ENCODE measurements around the gene OR13C4.

The OR13C4 gene

GRCh38 chr9:104527109-104527508 lies at the start of gene OR13C4:
OR13C4 (minus strand) TSS chr9:104527209; CDS start chr9:104527209, 0 bp downstream.
- H3K4me3 ChIP-seq (ENCODE audit: low read depth, low read length) = no peak within 1 kb of the TSS
- TF ChIP-seq CTCF (IDR thresholded peaks at IDR 0.05; ENCODE audit: insufficient read depth, low read depth, low read length, missing control alignments) = no peak
- no peak for DNase-seq (ENCODE audit: low read depth)

GRCh38 chr9:104575456-104575855 lies 48.4 kb upstream of the OR13C4 start:
- TF ChIP-seq CTCF (IDR thresholded peaks at IDR 0.05; ENCODE audit: insufficient read depth, low read depth, low read length, missing control alignments) = no peak
- no peak overlapping the region for H3K4me3 ChIP-seq (ENCODE audit: low read depth, low read length)
- DNase-seq (ENCODE audit: low read depth) = no peak

- no peak for DNase-seq (ENCODE audit: low read depth)
- H3K4me3 ChIP-seq (ENCODE audit: low read depth, low read length) = no peak overlapping the region
- no peak for TF ChIP-seq CTCF (IDR thresholded peaks at IDR 0.05; ENCODE audit: insufficient read depth, low read depth, low read length, missing control alignments)
Measured at GRCh38 chr9:104572612-104573011, 45.6 kb upstream of the OR13C4 start.

DNA sequence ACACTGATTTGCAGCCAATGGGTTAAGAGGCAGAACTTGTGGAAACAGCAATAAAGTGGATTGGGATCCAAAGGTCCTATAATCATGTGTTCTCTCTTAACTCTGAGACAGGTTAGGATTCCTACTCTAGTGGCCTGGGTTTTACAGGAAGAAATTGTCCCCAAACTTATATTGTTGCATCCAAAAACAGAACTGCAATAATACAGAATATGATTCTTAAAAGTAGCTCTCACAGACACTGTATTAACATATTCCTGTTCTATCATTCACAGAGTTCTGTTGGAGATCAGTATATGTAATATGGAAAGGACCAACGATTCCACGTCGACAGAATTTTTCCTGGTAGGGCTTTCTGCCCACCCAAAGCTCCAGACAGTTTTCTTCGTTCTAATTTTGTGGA lies 41.9 kb upstream of the OR13C4 start, which contains the start of gene OR13C8:
Gene OR13C8, plus strand, starts transcription at position 301 of the 400 bp plus-strand sequence. Its CDS starts 0 bp downstream, at position 301.
- no peak for TF ChIP-seq CTCF (IDR thresholded peaks at IDR 0.05; ENCODE audit: insufficient read depth, low read depth, low read length, missing control alignments)
- no peak for DNase-seq (ENCODE audit: low read depth)

GRCh38 chr9:104564358-104564757 lies 37.3 kb upstream of the OR13C4 start:
- no peak for DNase-seq (ENCODE audit: low read depth)
- H3K4me3 ChIP-seq (ENCODE audit: low read depth, low read length) = no peak overlapping the region
- no peak for TF ChIP-seq CTCF (IDR thresholded peaks at IDR 0.05; ENCODE audit: insufficient read depth, low read depth, low read length, missing control alignments)

More for the DNA sequence above, 41.9 kb upstream of the OR13C4 start, which contains the start of gene OR13C8:
- H3K4me3 ChIP-seq (ENCODE audit: low read depth, low read length) = no peak within 1 kb of the TSS

DNA sequence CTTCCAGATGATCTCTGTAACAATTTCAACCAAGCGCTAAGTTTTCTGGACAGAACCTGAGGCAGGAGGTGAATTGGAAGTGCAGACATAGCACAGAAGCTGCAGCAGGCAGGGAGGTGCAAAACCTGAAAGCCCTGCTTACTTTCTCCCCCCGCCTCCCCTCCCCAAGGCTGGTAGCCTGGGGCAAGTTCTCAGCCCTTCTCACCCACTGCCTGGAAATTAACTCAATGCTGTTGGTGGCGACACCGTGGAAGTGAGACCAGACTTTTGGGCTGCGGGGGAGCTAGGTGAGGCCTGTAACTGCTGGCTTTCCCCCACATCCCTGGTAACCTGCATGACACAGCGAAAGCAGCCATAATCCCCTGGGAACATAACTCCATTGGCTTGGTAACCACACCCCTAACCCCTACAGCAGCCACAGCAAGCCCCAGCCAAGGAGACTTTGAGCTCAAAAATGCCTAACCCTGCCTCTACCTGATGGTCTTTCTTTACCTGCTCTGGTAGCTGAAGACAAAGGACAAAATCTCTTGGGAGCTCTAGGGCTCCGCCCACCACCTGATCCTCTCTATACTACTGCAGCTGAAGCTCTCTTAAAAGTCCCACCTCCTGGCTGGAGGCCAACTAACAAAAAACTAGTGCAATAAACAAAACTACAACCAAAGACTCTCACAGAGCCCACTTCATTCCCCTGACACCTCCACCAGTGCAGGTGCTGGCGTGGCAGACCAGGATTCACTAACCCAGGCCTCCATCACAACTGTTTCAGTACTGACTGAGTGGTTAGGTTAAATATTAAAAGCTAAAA lies 30.0 kb upstream of the OR13C4 start:
- no peak for TF ChIP-seq CTCF (IDR thresholded peaks at IDR 0.05; ENCODE audit: insufficient read depth, low read depth, low read length, missing control alignments)
- no peak overlapping the region for H3K4me3 ChIP-seq (ENCODE audit: low read depth, low read length)
- no peak for DNase-seq (ENCODE audit: low read depth)
